ENCODE data around the gene RITA1.

The RITA1 gene

GRCh38 chr12:113232089-113232839, 46.7 kb downstream of the RITA1 start:
- no peak for DNase-seq

DNA sequence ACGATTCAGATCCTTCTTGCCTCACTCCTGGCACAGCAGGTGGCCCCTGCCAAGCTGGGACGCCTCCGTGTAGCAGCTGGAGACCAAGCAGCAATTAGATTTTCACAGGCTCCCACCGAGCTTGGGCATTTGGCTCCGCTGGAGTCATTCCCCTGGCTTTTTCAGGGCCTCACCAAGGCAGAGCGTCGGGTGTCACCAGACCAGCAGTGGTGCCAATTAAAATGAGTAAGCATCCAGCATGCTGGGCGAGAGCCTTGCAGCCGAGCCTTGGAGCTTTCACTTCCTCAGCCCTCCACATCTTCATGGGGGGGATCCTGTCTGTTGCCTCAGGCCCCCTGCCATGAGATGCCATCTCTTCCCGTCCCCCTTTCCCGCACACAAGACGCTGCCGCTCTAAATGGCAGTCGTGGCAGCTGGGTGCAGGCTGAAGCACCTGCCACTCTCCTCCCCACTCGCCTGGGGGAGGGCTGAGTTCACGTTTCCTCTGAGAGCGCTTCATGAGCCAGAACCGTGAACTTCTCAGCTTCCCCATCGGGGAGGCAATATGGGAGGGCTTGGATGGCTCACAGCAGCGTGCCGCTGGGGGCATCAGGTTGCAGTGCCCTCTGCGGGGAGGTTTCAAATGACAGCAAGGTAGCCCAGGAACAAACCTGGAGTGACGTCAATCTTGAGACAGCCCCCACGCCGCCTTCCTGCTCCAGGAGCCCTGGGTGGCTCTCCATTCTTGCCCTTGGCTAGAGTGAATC, 47.5 kb downstream of the RITA1 start:
- DNase-seq = peak; percentile 94

- DNase-seq = no peak
These were observed 48.4 kb downstream of the RITA1 start for GRCh38 chr12:113233967-113234366.

GRCh38 chr12:113234483-113234882, 49.0 kb downstream of the RITA1 start:
- no peak for DNase-seq

DNA sequence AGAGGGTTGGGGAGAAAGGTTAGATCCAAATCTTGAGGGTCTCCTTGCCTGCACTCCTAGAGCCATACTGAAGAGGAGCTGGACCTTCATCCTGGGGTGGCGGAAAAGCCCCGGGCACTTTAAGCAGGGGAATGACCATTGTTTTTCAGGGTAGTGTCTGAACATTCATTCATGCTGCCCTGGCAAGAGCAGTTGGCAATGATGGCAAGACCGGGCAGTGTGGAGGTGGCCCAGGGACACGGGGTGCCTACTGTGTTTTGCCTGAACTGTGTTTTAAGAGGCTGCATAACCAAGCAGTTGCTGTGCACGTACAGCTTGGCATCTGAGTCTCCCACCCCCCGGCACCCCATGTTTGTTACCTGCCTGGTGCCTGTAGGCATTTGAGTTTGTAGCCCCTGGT, 50.5 kb downstream of the RITA1 start:
- no peak for DNase-seq

DNA sequence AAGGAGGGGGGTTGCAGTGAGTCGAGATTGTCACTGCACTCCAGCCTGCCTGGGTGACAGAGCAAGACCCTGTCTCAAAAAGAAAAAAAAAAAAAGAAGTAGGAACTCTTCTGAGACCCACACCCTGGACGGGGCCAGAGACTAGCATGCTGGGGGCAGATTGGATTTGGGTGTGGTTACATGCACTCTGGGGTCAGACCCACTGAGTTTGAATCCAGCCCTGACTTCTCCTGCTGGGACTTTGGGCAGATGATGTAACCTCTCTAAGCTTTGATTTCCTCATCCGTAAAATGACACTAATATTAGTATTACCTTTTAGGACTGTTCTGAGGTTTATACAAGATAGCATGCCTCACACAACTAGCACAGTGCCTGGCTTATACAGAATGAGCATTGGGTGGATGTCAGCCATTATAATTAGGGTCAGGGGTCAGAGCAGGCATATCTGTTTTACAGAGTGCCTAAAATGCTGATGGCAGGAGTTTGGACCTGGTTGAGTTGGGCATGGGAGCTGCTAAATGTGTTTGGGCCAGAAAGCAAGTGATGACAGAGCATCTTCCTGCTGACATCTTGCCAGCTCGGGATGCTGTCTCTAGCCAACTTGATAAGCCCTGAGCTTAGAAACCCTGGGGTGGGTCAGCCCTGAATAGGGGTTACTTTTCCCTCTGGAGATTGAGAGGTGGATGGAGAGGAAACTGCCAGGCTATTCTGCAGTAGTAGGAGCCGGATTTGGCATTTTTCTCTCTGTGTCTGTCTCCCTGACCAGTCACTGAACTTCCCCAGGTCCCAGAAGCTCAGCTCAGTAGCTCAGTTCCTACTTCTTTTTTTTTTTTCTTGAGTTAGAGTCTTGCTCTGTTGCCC, 51.2 kb downstream of the RITA1 start:
- no peak for DNase-seq

GRCh38 chr12:113237748-113238147, 52.2 kb downstream of the RITA1 start:
- no peak for DNase-seq

- no peak for DNase-seq
These were observed 52.8 kb downstream of the RITA1 start for GRCh38 chr12:113238309-113238708.

GRCh38 chr12:113239288-113239771, 53.8 kb downstream of the RITA1 start:
- no peak for DNase-seq

DNA sequence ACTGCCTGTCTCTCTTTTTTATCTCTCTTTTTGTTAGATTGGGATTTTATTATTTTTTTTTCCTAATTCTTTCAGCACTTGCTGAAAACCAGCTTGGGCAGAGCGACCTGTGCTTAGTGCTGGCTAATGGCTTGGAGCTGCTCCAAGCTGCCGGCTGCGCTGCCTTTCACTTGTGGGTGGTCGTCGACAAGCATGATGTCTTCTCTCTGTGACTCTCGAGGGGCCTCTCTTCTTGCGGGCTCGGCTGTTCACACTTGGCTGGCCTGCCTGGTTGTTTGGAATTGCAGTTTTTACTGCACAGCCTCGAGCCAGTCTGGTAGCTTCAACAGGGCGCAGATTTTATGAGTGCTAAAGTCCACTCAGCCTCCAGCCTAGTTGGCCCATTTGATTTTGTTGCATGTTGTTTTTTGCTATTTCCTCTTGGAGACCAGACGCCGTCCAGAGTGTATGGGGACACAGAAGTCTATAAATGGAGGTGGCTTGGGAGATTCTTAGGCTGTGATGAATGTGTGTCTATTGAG, 54.4 kb downstream of the RITA1 start:
- DNase-seq = no peak

DNA sequence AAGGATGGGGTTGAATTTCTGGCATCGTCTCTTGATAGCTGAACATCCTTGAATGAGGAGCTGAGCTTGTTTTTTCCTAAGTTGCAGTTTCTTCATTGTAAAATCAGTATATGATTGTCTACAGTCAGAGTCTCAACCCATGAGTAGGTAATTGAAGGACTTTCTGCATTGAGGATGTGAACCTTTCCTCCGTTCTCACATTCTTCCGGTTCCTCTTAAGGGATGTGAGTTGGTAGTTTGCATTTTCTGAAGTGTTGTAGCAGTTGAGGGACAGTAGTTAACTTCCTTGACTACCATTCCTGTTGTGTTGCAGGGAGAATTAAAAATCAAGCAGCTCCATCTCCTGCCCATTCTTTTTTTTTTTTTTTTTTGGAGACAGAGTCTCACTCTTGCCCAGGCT, 54.9 kb downstream of the RITA1 start:
- DNase-seq = no peak

DNA sequence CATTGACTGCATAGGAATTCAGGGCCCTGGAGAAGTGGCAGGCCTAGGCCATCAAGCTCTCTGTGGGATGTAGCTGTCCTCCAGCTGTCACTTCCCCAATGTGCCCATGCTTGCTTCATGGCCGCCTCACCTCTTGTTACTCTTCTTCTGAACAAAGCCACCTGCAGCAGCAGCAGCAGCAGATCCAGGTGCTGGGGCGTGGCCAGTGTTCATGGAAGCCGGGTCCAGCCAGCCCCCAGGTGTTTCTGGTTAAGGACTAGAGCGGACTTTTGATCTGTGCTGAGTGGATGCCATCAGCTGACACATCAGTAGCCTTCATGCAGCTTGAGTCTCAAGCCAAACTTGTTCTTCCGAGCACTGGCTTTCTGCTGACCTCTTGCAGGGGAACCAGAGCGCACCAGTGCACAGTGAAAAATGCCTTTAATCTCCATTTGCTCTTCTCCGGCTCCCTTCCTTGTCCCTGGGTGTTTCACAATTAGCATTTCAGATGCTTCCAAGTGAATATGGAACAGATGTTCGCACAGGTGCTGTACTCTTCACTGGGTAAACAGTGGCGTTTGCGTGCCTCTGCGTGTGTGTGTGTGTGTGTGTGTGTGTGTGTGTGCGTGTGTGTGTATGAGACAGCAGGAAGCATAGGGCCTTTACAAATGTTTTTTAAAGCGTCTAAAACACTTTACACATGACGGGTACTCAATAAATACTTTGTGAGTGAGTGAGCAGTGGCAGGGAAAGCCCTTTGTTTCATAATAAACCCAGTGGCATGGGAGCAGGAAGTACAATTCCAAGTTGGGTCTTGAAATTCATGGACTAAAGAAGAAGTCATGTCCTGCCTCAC, 55.9 kb downstream of the RITA1 start:
- peak; percentile 86 for DNase-seq

All from NCI-H345 (cell line).